NCI-H345 treated with DMSO at 0.1 percent for 48 hours (cell line): ENCODE measurements around the gene USP5.
A peak's percentile ranks its signal among the peaks of the same experiment; 100 is the strongest.

Experiments
- DNase-seq: peaks from one replicate; lab custom pipeline; 2025; ENCODE audit not compliant: unreplicated experiment; lab: John Stamatoyannopoulos, UW

The USP5 gene

GRCh38 chr12:6839482-6840201, 12.3 kb upstream of the USP5 start:
- DNase-seq, result no peak

- DNase-seq, result no peak
Observed at GRCh38 chr12:6840330-6840729, 11.6 kb upstream of the USP5 start.

- no peak for DNase-seq
Observed at GRCh38 chr12:6840761-6841515, 11.0 kb upstream of the USP5 start, which contains the start of gene GNB3. TSS of gene GNB3 (plus strand) at chr12:6840925. CDS start at chr12:6841288, 363 bp downstream.

- DNase-seq, result no peak
Observed at GRCh38 chr12:6842075-6842474, 9.9 kb upstream of the USP5 start.

- no peak for DNase-seq
Observed at GRCh38 chr12:6843118-6843902, 8.6 kb upstream of the USP5 start.

GRCh38 chr12:6845395-6845794, 6.6 kb upstream of the USP5 start:
- no peak for DNase-seq

- DNase-seq, result no peak
Observed at GRCh38 chr12:6846316-6846869, 5.6 kb upstream of the USP5 start.

- no peak for DNase-seq
Observed at GRCh38 chr12:6847676-6848075, 4.3 kb upstream of the USP5 start.

- no peak for DNase-seq
Observed at GRCh38 chr12:6849427-6849826, 2.5 kb upstream of the USP5 start.

GRCh38 chr12:6849976-6850560, 1.9 kb upstream of the USP5 start:
- DNase-seq, result no peak

- DNase-seq, result no peak
Observed at GRCh38 chr12:6850796-6851152, 1.2 kb upstream of the USP5 start.

GRCh38 chr12:6851153-6851920, 613 bp upstream of the USP5 start, which contains the start of gene CDCA3:
TSS of gene CDCA3 (minus strand) at chr12:6851286. CDS start at chr12:6850952, 334 bp downstream.
- peak; percentile 99 for DNase-seq

GRCh38 chr12:6852651-6853354, 853 bp downstream of the USP5 start:
- no peak for DNase-seq

GRCh38 chr12:6853626-6854025, 1.7 kb downstream of the USP5 start:
- DNase-seq, result no peak

- DNase-seq, result no peak
Observed at GRCh38 chr12:6854036-6854435, 2.1 kb downstream of the USP5 start.

- no peak for DNase-seq
Observed at GRCh38 chr12:6855322-6855721, 3.4 kb downstream of the USP5 start.

- no peak for DNase-seq
Observed at GRCh38 chr12:6858799-6859198, 6.8 kb downstream of the USP5 start.

- DNase-seq, result no peak
Observed at GRCh38 chr12:6860116-6860515, 8.2 kb downstream of the USP5 start.

- no peak for DNase-seq
Observed at GRCh38 chr12:6860942-6861341, 9.0 kb downstream of the USP5 start.

- no peak for DNase-seq
Observed at GRCh38 chr12:6861391-6861790, 9.4 kb downstream of the USP5 start.
